Bronchial epithelial cell (primary cell): ENCODE data around the gene DGCR6L. TPM values are rescaled to one million over a fixed set of nuclear protein-coding genes. Genes with fewer than 3 reads are reported as not detected.
A peak's percentile ranks its signal among the peaks of the same experiment; 100 is the strongest.
"Not testable (repeated sequence)": the region's sequence is repeated elsewhere in the genome, so short reads cannot be mapped to it uniquely, and the experiment has no call there.

Experiments used
- DNase-seq: peaks from one replicate; pipeline ENCODE4 v3.0.0-alpha.2; 2010; ENCODE audit warnings: low read depth
- FAIRE-seq: peaks from 2 replicates; lab custom pipeline; 2011; peaks lifted over from hg19 to GRCh38; lab: Jason Lieb, UNC
- H3K27me3 ChIP-seq: 2 replicates; pipeline ENCODE4 v1.5.1; 2011; ENCODE audit warnings: low read length; ENCODE audit not compliant: control insufficient read depth, insufficient read depth
- H3K36me3 ChIP-seq: 2 replicates; pipeline ENCODE4 v1.5.1; 2011; ENCODE audit warnings: low read length; ENCODE audit not compliant: control insufficient read depth, insufficient read depth
- H3K4me3 ChIP-seq: 2 replicates; pipeline ENCODE4 v1.5.1; 2011; ENCODE audit warnings: mild to moderate bottlenecking, low read depth, low read length, control low read depth
- CTCF ChIP-seq: IDR thresholded peaks from 2 replicates; pipeline ENCODE4 v1.5.1; 2011; ENCODE audit warnings: mild to moderate bottlenecking, moderate library complexity, low read length, control low read depth, inconsistent platforms; ENCODE audit not compliant: insufficient read depth, severe bottlenecking
- total RNA-seq: library from RNA; depleted of rRNA; stranded (reverse); fragments of >200 nt; gene quantifications from 2 replicates; pipeline ENCODE4 v1.2.1, GENCODE V29; 2014

DGCR6L gene
- total RNA-seq, 1 donor from 2014 or later, result 27.4 TPM

GRCh38 chr22:20273758-20274181, 46.1 kb downstream of the DGCR6L start:
- no peak for DNase-seq
- no peak for FAIRE-seq
- Histone ChIP-seq H3K27me3 (no peaks in the 10 kb centered on the region), H3K4me3 (no peak overlapping the region), H3K36me3 (no peaks in the 10 kb centered on the region)
- no peak for TF ChIP-seq CTCF

- FAIRE-seq, result no peak
These were observed 47.2 kb downstream of the DGCR6L start for GRCh38 chr22:20272700-20273099.

GRCh38 chr22:20272174-20272573, 47.7 kb downstream of the DGCR6L start:
- no peak for TF ChIP-seq CTCF
- no peak overlapping the region for H3K4me3 ChIP-seq
- H3K36me3 ChIP-seq, result no peaks in the 10 kb centered on the region
- FAIRE-seq, result no peak
- DNase-seq, result no peak
- no peaks in the 10 kb centered on the region for H3K27me3 ChIP-seq

More at GRCh38 chr22:20272700-20273099, 47.2 kb downstream of the DGCR6L start:
- no peak for TF ChIP-seq CTCF
- DNase-seq, result no peak
- Histone ChIP-seq H3K36me3 (no peaks in the 10 kb centered on the region), H3K27me3 (no peaks in the 10 kb centered on the region), H3K4me3 (no peak overlapping the region)

GRCh38 chr22:20271114-20271994, 48.5 kb downstream of the DGCR6L start:
- Histone ChIP-seq H3K4me3 (no peak overlapping the region), H3K36me3 (no peaks in the 10 kb centered on the region), H3K27me3 (no peaks in the 10 kb centered on the region)
- TF ChIP-seq CTCF, result no peak
- FAIRE-seq, result peak; percentile 81
- no peak for DNase-seq

GRCh38 chr22:20270190-20271113, 49.4 kb downstream of the DGCR6L start:
- not testable (repeated sequence) for H3K4me3 ChIP-seq, DNase-seq, FAIRE-seq, H3K36me3 ChIP-seq, H3K27me3 ChIP-seq

GRCh38 chr22:20269673-20270072, 50.2 kb downstream of the DGCR6L start:
- not testable (repeated sequence) for H3K4me3 ChIP-seq, FAIRE-seq, DNase-seq, H3K36me3 ChIP-seq, H3K27me3 ChIP-seq

- not testable (repeated sequence) for FAIRE-seq, H3K36me3 ChIP-seq, H3K4me3 ChIP-seq, H3K27me3 ChIP-seq, DNase-seq
These were observed 50.7 kb downstream of the DGCR6L start for GRCh38 chr22:20269201-20269600.
